Upper lobe of left lung (tissue), 4 donors: ENCODE results near the gene CDKN2AIP.

Source experiments
- POLR2A ChIP-seq, 4 donors: fragments of 450-650 bp; IDR thresholded peaks; one replicate each; pipeline ENCODE4 v1.5.1; 2016 to 2017; ENCODE audit warnings: antibody characterized with exemption in 4 of 4, mild to moderate bottlenecking in 2 of 4
- TF ChIP-seq, protein P1 (sequence below), 6 experiments: fragments of 450-650 bp in 4 of 6; fragments of 200-600 bp in 2 of 6; sonication (generic) in 2 of 6; IDR thresholded peaks; one replicate each; pipeline ENCODE4 v1.5.1; 2016 to 2019; ENCODE audit warnings: antibody characterized with exemption in 6 of 6

GRCh38 chr4:183468210-183469095 lies 24.0 kb downstream of the CDKN2AIP start:
- TF ChIP-seq POLR2A (IDR thresholded peaks at IDR 0.05): no peak
- TF ChIP-seq, protein P1, sequence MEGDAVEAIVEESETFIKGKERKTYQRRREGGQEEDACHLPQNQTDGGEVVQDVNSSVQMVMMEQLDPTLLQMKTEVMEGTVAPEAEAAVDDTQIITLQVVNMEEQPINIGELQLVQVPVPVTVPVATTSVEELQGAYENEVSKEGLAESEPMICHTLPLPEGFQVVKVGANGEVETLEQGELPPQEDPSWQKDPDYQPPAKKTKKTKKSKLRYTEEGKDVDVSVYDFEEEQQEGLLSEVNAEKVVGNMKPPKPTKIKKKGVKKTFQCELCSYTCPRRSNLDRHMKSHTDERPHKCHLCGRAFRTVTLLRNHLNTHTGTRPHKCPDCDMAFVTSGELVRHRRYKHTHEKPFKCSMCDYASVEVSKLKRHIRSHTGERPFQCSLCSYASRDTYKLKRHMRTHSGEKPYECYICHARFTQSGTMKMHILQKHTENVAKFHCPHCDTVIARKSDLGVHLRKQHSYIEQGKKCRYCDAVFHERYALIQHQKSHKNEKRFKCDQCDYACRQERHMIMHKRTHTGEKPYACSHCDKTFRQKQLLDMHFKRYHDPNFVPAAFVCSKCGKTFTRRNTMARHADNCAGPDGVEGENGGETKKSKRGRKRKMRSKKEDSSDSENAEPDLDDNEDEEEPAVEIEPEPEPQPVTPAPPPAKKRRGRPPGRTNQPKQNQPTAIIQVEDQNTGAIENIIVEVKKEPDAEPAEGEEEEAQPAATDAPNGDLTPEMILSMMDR (IDR thresholded peaks at IDR 0.05): no peak
